SK-N-SH (cell line): Measurements from ENCODE around the gene RND2. TPM values are rescaled to one million over a fixed set of nuclear protein-coding genes. Genes with fewer than 3 reads are reported as not detected.

Experiments used
- CTCF ChIA-PET: fragments of 300-600, 350-600 bp; formaldehyde crosslinking; extraction: SDS; loops from one replicate; lab custom pipeline; 2021; lab: Yijun Ruan, JAX
- POLR2A ChIA-PET: fragments of 350-600 bp; sonication (Branson Sonifier 250); formaldehyde crosslinking; extraction: SDS; loops from one replicate; lab custom pipeline; 2020; ENCODE audit warnings: antibody characterized with exemption, inconsistent platforms; lab: Yijun Ruan, JAX
- DNase-seq: peaks from one replicate; pipeline ENCODE4 v3.0.0; 2012
- H2AFZ ChIP-seq: fragments of 200-600 bp; sonication (generic); 2 replicates; pipeline ENCODE4 v1.8.1; 2016; ENCODE audit warnings: antibody characterized with exemption, mild to moderate bottlenecking, low read depth
- H3F3A ChIP-seq: fragments of 200-600 bp; sonication (generic); replicated peaks from 2 replicates; pipeline ENCODE3; 2016; ENCODE audit warnings: antibody characterized with exemption, mild to moderate bottlenecking; ENCODE audit not compliant: insufficient read depth
- H3K27ac ChIP-seq, 2 experiments: fragments of 200-500 bp in 1 of 2; fragments of 200-600 bp in 1 of 2; sonication (Bioruptor generic) in 1 of 2; sonication (generic), shearing (Covaris generic) in 1 of 2; 2 replicates each; pipeline versions ENCODE4 v1.5.1 to v1.6.1; 2014 to 2016; ENCODE audit warnings: low read depth in 2 of 2, inconsistent platforms in 1 of 2, low read length in 1 of 2, mild to moderate bottlenecking in 1 of 2, mixed read lengths in 1 of 2
- H3K27me3 ChIP-seq: fragments of 200-600 bp; sonication (generic), shearing (Covaris generic); 2 replicates; pipeline ENCODE4 v1.6.1; 2016; ENCODE audit warnings: mixed run types; ENCODE audit not compliant: insufficient read depth
- H3K36me3 ChIP-seq, 2 experiments: fragments of 200-500 bp in 1 of 2; fragments of 200-600 bp in 1 of 2; sonication (Bioruptor generic) in 1 of 2; sonication (generic) in 1 of 2; replicated peaks in 1 of 2; 2 replicates each; pipeline versions ENCODE3 to v1.5.1; 2014 to 2016; ENCODE audit warnings: low read length in 1 of 2, mild to moderate bottlenecking in 1 of 2; ENCODE audit not compliant: insufficient read depth in 2 of 2, control insufficient read depth in 1 of 2
- H3K4me1 ChIP-seq, 2 experiments: fragments of 200-500 bp in 1 of 2; fragments of 200-600 bp in 1 of 2; sonication (Bioruptor generic) in 1 of 2; sonication (generic), shearing (Covaris generic) in 1 of 2; 2 replicates each; pipeline versions ENCODE4 v1.5.1 to v1.6.1; 2014 to 2016; ENCODE audit warnings: low read depth in 1 of 2, low read length in 1 of 2, mixed run types in 1 of 2; ENCODE audit not compliant: insufficient read depth in 2 of 2, control insufficient read depth in 1 of 2
- H3K4me2 ChIP-seq: fragments of 200-600 bp; sonication (generic), shearing (Covaris generic); 2 replicates; pipeline ENCODE4 v1.6.1; 2017; ENCODE audit warnings: mixed run types
- H3K4me3 ChIP-seq, 2 experiments: fragments of 200-500 bp in 1 of 2; fragments of 200-600 bp in 1 of 2; sonication (Bioruptor generic) in 1 of 2; sonication (generic), shearing (Covaris generic) in 1 of 2; 2 replicates each; pipeline versions ENCODE4 v1.5.1 to v1.8.1; 2014 to 2016; ENCODE audit warnings: low read depth in 2 of 2, inconsistent platforms in 1 of 2, low read length in 1 of 2, mild to moderate bottlenecking in 1 of 2, mixed read lengths in 1 of 2, moderate library complexity in 1 of 2
- H3K79me2 ChIP-seq: fragments of 200-600 bp; sonication (generic); 2 replicates; pipeline ENCODE4 v1.8.1; 2017; ENCODE audit warnings: mild to moderate bottlenecking; ENCODE audit not compliant: insufficient read depth
- H3K9ac ChIP-seq: fragments of 200-600 bp; sonication (generic); 2 replicates; pipeline ENCODE4 v1.6.1; 2017; ENCODE audit warnings: mixed run types
- H3K9me2 ChIP-seq: fragments of 200-600 bp; sonication (generic); 2 replicates; pipeline ENCODE4 v1.6.1; 2017; ENCODE audit warnings: mixed run types
- H3K9me3 ChIP-seq: fragments of 200-600 bp; sonication (generic); 2 replicates; pipeline ENCODE4 v1.6.1; 2017; ENCODE audit warnings: mixed run types, mild to moderate bottlenecking, moderate library complexity
- H4K20me1 ChIP-seq: fragments of 200-600 bp; sonication (generic); 2 replicates; pipeline ENCODE4 v1.6.1; 2017; ENCODE audit warnings: mild to moderate bottlenecking, mixed run types; ENCODE audit not compliant: insufficient read depth
- CHD2 ChIP-seq: fragments of 150-350 bp; IDR thresholded peaks from 2 replicates; pipeline ENCODE4 v1.6.1; 2018; ENCODE audit warnings: low read length; ENCODE audit not compliant: partially characterized antibody
- ELF1 ChIP-seq: IDR thresholded peaks from 2 replicates; pipeline ENCODE4 v1.4.0; 2012
- EP300 ChIP-seq, 2 experiments: IDR thresholded peaks; 2 replicates each; pipeline versions ENCODE4 v1.4.0 to v1.6.1; 2012; ENCODE audit warnings: borderline replicate concordance in 1 of 2, low read depth in 1 of 2, low read length in 1 of 2
- FOSL2 ChIP-seq: IDR thresholded peaks from 2 replicates; pipeline ENCODE4 v1.4.0; 2012; ENCODE audit warnings: low read depth, mild to moderate bottlenecking, moderate library complexity, borderline replicate concordance
- FOXM1 ChIP-seq: IDR thresholded peaks from 2 replicates; pipeline ENCODE4 v1.4.0; 2012; ENCODE audit warnings: low read depth, mild to moderate bottlenecking
- GATA2 ChIP-seq: sonication (generic); formaldehyde crosslinking; IDR thresholded peaks from 2 replicates; pipeline ENCODE4 v1.5.0; 2020; ENCODE audit warnings: mild to moderate bottlenecking, missing genetic modification reagents
- JUND ChIP-seq: IDR thresholded peaks from 2 replicates; pipeline ENCODE4 v1.4.0; 2012
- MXI1 ChIP-seq: IDR thresholded peaks from 2 replicates; pipeline ENCODE4 v1.6.1; 2012; ENCODE audit warnings: mild to moderate bottlenecking, low read depth, low read length, improper control_type of control experiment
- NFIC ChIP-seq: IDR thresholded peaks from 2 replicates; pipeline ENCODE4 v1.4.0; 2012; ENCODE audit warnings: borderline replicate concordance
- POLR2AphosphoS5 ChIP-seq: IDR thresholded peaks from 2 replicates; pipeline ENCODE4 v1.6.1; 2012; ENCODE audit warnings: low read depth, low read length
- RAD21 ChIP-seq: IDR thresholded peaks from 2 replicates; pipeline ENCODE4 v1.6.1; 2012; ENCODE audit warnings: mild to moderate bottlenecking, low read length
- RCOR1 ChIP-seq: fragments of 150-350 bp; IDR thresholded peaks from 2 replicates; pipeline ENCODE4 v1.6.1; 2017; ENCODE audit warnings: antibody characterized with exemption, low read length
- RFX5 ChIP-seq: IDR thresholded peaks from 2 replicates; pipeline ENCODE4 v1.6.1; 2012; ENCODE audit warnings: mild to moderate bottlenecking, improper control_type of control experiment, low read length
- RXRA ChIP-seq: IDR thresholded peaks from 2 replicates; pipeline ENCODE4 v1.4.0; 2012; ENCODE audit warnings: low read depth, mild to moderate bottlenecking, borderline replicate concordance
- SIN3A ChIP-seq: IDR thresholded peaks from 2 replicates; pipeline ENCODE4 v1.6.1; 2012; ENCODE audit warnings: low read depth, mild to moderate bottlenecking, low read length, moderate library complexity, borderline replicate concordance
- SMC3 ChIP-seq: IDR thresholded peaks from 2 replicates; pipeline ENCODE4 v1.6.1; 2012; ENCODE audit warnings: low read depth, low read length, improper control_type of control experiment
- TEAD4 ChIP-seq: IDR thresholded peaks from 2 replicates; pipeline ENCODE4 v1.4.0; 2012; ENCODE audit warnings: mild to moderate bottlenecking, borderline replicate concordance; ENCODE audit not compliant: insufficient read depth
- YY1 ChIP-seq: IDR thresholded peaks from 2 replicates; pipeline ENCODE4 v1.4.0; 2012; ENCODE audit warnings: low read depth, mild to moderate bottlenecking
- WGBS: methylation state at CpG from one replicate; pipeline ENCODE4 v1.1.6; 2017; ENCODE audit warnings: low lambda C conversion rate; 5-methylcytosine and 5-hydroxymethylcytosine counted together
- polyA plus RNA-seq, 3 experiments: library from polyadenylated mRNA; depleted of rRNA; stranded (reverse); fragments of >200 nt; gene quantifications; 2 replicates each; pipeline ENCODE4 v1.2.3, GENCODE V29; 2012
- TF ChIP-seq, protein P1 (sequence below): fragments of 150-350 bp; IDR thresholded peaks from 2 replicates; pipeline ENCODE4 v1.6.1; 2016; ENCODE audit warnings: mild to moderate bottlenecking, low read depth, low read length
- TF ChIP-seq, protein P2 (sequence below): fragments of 200-600 bp; sonication (generic); IDR thresholded peaks from 2 replicates; pipeline ENCODE4 v1.6.1; 2017; ENCODE audit warnings: antibody characterized with exemption, mild to moderate bottlenecking, moderate library complexity
- TF ChIP-seq, protein P3 (sequence below): IDR thresholded peaks from 2 replicates; pipeline ENCODE4 v1.4.0; 2012; ENCODE audit warnings: low read depth
- TF ChIP-seq, protein P4 (sequence below): IDR thresholded peaks from 2 replicates; pipeline ENCODE4 v1.4.0; 2012; ENCODE audit warnings: low read depth, borderline replicate concordance
- TF ChIP-seq, protein P5 (sequence below): IDR thresholded peaks from 2 replicates; pipeline ENCODE4 v1.6.1; 2012; ENCODE audit warnings: mild to moderate bottlenecking, low read depth, low read length, moderate library complexity

RND2 gene, protein sequence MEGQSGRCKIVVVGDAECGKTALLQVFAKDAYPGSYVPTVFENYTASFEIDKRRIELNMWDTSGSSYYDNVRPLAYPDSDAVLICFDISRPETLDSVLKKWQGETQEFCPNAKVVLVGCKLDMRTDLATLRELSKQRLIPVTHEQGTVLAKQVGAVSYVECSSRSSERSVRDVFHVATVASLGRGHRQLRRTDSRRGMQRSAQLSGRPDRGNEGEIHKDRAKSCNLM
- polyA plus RNA-seq (2012; rRNA removed) = 8.9 and 10.5 TPM in 2 replicates
- polyA plus RNA-seq (2012; cell fraction: cytosol; rRNA removed) = 6.6 and 8.4 TPM in 2 replicates
- 5.6 and 6.5 TPM in 2 replicates for polyA plus RNA-seq (2012; cell fraction: nucleus; rRNA removed)

DNA sequence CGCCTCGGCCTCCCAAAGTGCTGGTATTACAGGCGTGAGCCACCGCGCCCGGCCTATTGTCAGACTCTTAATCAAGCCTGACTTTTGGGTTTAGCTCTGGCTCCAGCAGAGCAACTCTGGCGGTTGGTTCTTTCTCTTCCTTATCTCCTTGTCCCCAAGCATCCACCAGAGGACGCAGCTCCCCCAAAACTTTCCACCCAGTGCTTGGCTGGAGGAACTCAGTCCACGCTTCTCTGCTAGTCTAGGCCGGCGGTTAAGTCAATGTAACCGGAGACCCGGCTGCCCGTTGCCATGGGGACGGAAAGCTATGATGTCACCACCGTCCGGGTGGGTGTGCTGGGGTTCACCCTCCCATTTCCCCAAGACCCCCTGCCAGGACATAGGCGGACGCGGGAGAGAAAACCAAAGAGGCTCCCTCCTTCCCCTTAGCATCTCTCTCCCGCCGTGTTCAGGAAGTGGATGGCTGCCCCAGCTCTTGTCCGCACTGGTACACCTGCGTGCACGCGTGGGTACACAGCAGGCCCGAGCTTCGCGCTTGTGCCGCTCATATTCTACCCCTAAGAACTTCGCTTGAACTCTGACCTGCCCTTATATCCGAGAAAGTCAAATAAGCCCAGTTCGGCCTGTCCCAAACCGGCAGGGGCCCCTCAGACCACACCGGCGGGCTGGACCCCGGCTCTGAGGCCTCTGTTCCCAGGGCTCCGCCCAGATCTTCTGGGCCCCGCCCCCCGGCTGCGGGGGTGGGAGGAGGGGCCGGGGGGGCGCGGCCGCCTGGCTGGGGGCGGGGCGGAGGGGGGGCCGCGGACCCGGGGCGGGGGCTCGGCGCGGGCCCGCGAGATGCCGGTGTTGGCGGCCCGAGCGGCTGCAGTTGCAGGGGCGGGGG, at the start of gene RND2:
Gene RND2 (plus strand): TSS at position 825 of the 883 bp plus-strand sequence. CDS start 117 bp downstream, outside the sequence.
- Histone ChIP-seq H3K9ac (peak within 1 kb of the TSS; percentile 76), H3K79me2 (peaks cover 23% of the 10 kb centered on the region), H3K36me3 (no peaks in the 10 kb centered on the region), H3K4me1 (peaks cover 0 to 13% of the 10 kb centered on the region in 2 experiments; a peak in 1 of 4 replicates), H3K4me2 (peak within 1 kb of the TSS; percentile 90), H3K9me3 (no peaks in the 10 kb centered on the region), H2AFZ (peak within 1 kb of the TSS; percentile 99), H3K27ac (peak within 1 kb of the TSS; percentile 68 to 86), H4K20me1 (no peaks in the 10 kb centered on the region), H3K4me3 (peak within 1 kb of the TSS; percentile 63 to 81), H3K27me3 (no peaks in the 10 kb centered on the region), H3F3A (peaks cover 6% of the 10 kb centered on the region), H3K9me2 (no peaks in the 10 kb centered on the region)
- DNase-seq = peak; percentile 98
- ChIA-PET CTCF (interaction anchor here (0.6 to 2.3 kb wide), 27 partner anchors 9 to 459 kb away, joined by 3 to 17 read pairs (median 4); partner anchors contain the start of genes DHX8, IFI35 and RPL27), POLR2A (interaction anchor here (0.8 to 2.0 kb wide), 10 partner anchors 10 to 343 kb away, joined by 3 to 20 read pairs (median 9); partner anchors contain the start of genes BRCA1, NBR1 and RPL27)
- 9% methylated on average over 41 of the region's 61 CpGs for WGBS
- 0 out of 2 replicates have a peak, but pooled peaks have one; percentile 3 for TF ChIP-seq JUND
- TF ChIP-seq, protein P1, sequence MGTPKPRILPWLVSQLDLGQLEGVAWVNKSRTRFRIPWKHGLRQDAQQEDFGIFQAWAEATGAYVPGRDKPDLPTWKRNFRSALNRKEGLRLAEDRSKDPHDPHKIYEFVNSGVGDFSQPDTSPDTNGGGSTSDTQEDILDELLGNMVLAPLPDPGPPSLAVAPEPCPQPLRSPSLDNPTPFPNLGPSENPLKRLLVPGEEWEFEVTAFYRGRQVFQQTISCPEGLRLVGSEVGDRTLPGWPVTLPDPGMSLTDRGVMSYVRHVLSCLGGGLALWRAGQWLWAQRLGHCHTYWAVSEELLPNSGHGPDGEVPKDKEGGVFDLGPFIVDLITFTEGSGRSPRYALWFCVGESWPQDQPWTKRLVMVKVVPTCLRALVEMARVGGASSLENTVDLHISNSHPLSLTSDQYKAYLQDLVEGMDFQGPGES = no peak
- TF ChIP-seq RCOR1 = peak; percentile 74
- peak; percentile 91 for TF ChIP-seq SMC3
- TF ChIP-seq RFX5 = no peak
- TF ChIP-seq RAD21 = peak; percentile 85
- peak; percentile 71 for TF ChIP-seq CHD2
- TF ChIP-seq GATA2 (CRISPR knock-in tag) = peak; percentile 15; the same call in 1 of the 2 replicates
- no peak for TF ChIP-seq EP300 (IDR thresholded peaks at IDR 0.05; ENCODE audit: borderline replicate concordance in 1 of 2, low read depth in 1 of 2, low read length in 1 of 2)
- TF ChIP-seq, protein P2, sequence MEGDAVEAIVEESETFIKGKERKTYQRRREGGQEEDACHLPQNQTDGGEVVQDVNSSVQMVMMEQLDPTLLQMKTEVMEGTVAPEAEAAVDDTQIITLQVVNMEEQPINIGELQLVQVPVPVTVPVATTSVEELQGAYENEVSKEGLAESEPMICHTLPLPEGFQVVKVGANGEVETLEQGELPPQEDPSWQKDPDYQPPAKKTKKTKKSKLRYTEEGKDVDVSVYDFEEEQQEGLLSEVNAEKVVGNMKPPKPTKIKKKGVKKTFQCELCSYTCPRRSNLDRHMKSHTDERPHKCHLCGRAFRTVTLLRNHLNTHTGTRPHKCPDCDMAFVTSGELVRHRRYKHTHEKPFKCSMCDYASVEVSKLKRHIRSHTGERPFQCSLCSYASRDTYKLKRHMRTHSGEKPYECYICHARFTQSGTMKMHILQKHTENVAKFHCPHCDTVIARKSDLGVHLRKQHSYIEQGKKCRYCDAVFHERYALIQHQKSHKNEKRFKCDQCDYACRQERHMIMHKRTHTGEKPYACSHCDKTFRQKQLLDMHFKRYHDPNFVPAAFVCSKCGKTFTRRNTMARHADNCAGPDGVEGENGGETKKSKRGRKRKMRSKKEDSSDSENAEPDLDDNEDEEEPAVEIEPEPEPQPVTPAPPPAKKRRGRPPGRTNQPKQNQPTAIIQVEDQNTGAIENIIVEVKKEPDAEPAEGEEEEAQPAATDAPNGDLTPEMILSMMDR = peak; percentile 81
- no peak for TF ChIP-seq TEAD4
- TF ChIP-seq, protein P3, sequence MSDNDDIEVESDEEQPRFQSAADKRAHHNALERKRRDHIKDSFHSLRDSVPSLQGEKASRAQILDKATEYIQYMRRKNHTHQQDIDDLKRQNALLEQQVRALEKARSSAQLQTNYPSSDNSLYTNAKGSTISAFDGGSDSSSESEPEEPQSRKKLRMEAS = peak; percentile 56
- TF ChIP-seq, protein P4, sequence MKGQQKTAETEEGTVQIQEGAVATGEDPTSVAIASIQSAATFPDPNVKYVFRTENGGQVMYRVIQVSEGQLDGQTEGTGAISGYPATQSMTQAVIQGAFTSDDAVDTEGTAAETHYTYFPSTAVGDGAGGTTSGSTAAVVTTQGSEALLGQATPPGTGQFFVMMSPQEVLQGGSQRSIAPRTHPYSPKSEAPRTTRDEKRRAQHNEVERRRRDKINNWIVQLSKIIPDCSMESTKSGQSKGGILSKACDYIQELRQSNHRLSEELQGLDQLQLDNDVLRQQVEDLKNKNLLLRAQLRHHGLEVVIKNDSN = no peak
- TF ChIP-seq FOXM1 = no peak
- 0 out of 2 replicates have a peak, but pooled peaks have one; percentile 28 for TF ChIP-seq ELF1
- no peak; the same call in 1 of the 2 replicates for TF ChIP-seq RXRA
- no peak for TF ChIP-seq FOSL2
- TF ChIP-seq SIN3A = peak; percentile 76; the same call in 1 of the 2 replicates
- no peak for TF ChIP-seq NFIC
- peak; percentile 97 for TF ChIP-seq MXI1
- TF ChIP-seq, protein P5, sequence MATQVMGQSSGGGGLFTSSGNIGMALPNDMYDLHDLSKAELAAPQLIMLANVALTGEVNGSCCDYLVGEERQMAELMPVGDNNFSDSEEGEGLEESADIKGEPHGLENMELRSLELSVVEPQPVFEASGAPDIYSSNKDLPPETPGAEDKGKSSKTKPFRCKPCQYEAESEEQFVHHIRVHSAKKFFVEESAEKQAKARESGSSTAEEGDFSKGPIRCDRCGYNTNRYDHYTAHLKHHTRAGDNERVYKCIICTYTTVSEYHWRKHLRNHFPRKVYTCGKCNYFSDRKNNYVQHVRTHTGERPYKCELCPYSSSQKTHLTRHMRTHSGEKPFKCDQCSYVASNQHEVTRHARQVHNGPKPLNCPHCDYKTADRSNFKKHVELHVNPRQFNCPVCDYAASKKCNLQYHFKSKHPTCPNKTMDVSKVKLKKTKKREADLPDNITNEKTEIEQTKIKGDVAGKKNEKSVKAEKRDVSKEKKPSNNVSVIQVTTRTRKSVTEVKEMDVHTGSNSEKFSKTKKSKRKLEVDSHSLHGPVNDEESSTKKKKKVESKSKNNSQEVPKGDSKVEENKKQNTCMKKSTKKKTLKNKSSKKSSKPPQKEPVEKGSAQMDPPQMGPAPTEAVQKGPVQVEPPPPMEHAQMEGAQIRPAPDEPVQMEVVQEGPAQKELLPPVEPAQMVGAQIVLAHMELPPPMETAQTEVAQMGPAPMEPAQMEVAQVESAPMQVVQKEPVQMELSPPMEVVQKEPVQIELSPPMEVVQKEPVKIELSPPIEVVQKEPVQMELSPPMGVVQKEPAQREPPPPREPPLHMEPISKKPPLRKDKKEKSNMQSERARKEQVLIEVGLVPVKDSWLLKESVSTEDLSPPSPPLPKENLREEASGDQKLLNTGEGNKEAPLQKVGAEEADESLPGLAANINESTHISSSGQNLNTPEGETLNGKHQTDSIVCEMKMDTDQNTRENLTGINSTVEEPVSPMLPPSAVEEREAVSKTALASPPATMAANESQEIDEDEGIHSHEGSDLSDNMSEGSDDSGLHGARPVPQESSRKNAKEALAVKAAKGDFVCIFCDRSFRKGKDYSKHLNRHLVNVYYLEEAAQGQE = 0 out of 2 replicates have a peak, but pooled peaks have one; percentile 22
- TF ChIP-seq POLR2AphosphoS5 = peak; percentile 3; the same call in 1 of the 2 replicates
- TF ChIP-seq YY1 = no peak
